Measurements from ENCODE around the gene MT1G.
A peak's percentile ranks its signal among the peaks of the same experiment; 100 is the strongest.
"Not testable (repeated sequence)": the region's sequence is repeated elsewhere in the genome, so short reads cannot be mapped to it uniquely, and the experiment has no call there.

MT1G gene

GRCh38 chr16:56628486-56629350 is 39.1 kb downstream of the MT1G start:
- H3K9me3 Mint-ChIP-seq = peaks cover 7% of the 10 kb centered on the region
- H3K4me1 Mint-ChIP-seq = peaks cover 19% of the 10 kb centered on the region
- H3K27me3 Mint-ChIP-seq (ENCODE audit: low read depth, poor library complexity) = peaks cover 100% of the 10 kb centered on the region
- no peak for DNase-seq
- H3K4me3 Mint-ChIP-seq = no peak overlapping the region
- H3K36me3 Mint-ChIP-seq (ENCODE audit: low read depth) = no peaks in the 10 kb centered on the region
- no peak for TF ChIP-seq CTCF (IDR thresholded peaks at IDR 0.05)
- no peak overlapping the region for H3K27ac Mint-ChIP-seq

DNA sequence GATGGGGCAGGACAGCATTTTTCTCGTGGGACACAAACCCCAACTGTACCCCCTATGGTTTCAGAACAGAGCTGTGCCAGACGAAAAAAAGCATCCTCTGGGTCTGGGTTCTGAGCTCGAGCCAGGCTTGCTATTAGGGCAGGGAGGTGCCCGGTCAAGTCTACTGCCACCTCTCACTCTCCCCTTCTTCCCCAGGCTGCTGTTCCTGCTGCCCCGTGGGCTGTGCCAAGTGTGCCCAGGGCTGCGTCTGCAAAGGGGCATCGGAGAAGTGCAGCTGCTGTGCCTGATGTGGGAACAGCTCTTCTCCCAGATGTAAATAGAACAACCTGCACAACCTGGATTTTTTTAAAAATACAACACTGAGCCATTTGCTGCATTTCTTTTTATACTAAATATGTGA is 41.2 kb downstream of the MT1G start:
- Mint-ChIP-seq H3K27me3 (ENCODE audit: low read depth, poor library complexity) (peaks cover 100% of the 10 kb centered on the region), H3K27ac (no peak overlapping the region)
- TF ChIP-seq CTCF (IDR thresholded peaks at IDR 0.05) = no peak

GRCh38 chr16:56625943-56626654 is 41.8 kb downstream of the MT1G start:
- H3K4me1 Mint-ChIP-seq = peaks cover 19% of the 10 kb centered on the region
- H3K27ac Mint-ChIP-seq = no peak overlapping the region
- H3K36me3 Mint-ChIP-seq (ENCODE audit: low read depth) = no peaks in the 10 kb centered on the region
- DNase-seq = no peak
- no peak for TF ChIP-seq CTCF (IDR thresholded peaks at IDR 0.05)
- H3K4me3 Mint-ChIP-seq = peak overlapping the region; percentile 72
- peaks cover 100% of the 10 kb centered on the region for H3K27me3 Mint-ChIP-seq (ENCODE audit: low read depth, poor library complexity)
- peaks cover 18% of the 10 kb centered on the region for H3K9me3 Mint-ChIP-seq

More for the DNA sequence above, 41.2 kb downstream of the MT1G start:
- DNase-seq = no peak
- Mint-ChIP-seq H3K4me1 (peaks cover 14% of the 10 kb centered on the region), H3K9me3 (peaks cover 18% of the 10 kb centered on the region), H3K4me3 (no peak overlapping the region), H3K36me3 (ENCODE audit: low read depth) (no peaks in the 10 kb centered on the region)

DNA sequence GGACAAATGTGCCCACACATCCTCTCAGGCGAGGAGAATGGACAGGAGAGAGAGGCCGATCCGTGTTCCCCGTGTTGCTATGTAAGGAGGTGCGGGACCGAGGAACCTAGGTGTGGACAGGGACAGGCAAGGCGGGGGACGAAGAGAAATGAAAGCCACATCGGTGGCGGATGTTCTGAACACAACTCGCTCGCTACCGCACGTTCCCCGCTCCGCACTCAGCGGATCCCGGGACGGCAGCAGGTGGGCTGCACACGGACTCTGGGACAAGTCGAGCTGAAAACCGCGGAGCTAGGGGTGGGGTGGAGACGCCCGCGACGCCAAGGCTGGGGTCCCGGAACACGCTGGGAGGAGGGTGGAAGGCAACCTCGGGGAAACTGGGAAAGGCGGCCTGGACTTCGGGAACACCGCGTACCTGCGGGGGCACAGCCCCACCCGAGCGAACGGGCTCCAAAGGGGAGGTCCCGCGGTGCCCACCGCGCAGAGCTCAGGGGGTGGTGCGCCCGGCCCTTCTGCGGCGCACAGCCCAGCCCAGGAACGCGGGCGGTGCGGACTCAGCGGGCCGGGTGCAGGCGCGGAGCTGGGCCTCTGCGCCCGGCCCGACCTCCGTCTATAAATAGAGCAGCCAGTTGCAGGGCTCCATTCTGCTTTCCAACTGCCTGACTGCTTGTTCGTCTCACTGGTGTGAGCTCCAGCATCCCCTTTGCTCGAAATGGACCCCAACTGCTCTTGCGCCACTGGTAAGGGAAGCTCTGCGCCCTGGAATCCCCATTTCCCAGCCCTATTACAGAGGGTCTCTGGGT is 42.5 kb downstream of the MT1G start, which contains the start of gene MT1E:
Gene MT1E (plus strand): TSS at position 642 of the 803 bp plus-strand sequence. CDS start 71 bp downstream, at position 713.
- peak within 1 kb of the TSS; percentile 81 for H3K4me3 Mint-ChIP-seq
- H3K27me3 Mint-ChIP-seq (ENCODE audit: low read depth, poor library complexity) = peaks cover 100% of the 10 kb centered on the region
- TF ChIP-seq CTCF (IDR thresholded peaks at IDR 0.05) = no peak
- DNase-seq = peak; percentile 46
- H3K4me1 Mint-ChIP-seq = peaks cover 25% of the 10 kb centered on the region
- H3K9me3 Mint-ChIP-seq = peaks cover 18% of the 10 kb centered on the region
- no peak within 1 kb of the TSS for H3K27ac Mint-ChIP-seq
- H3K36me3 Mint-ChIP-seq (ENCODE audit: low read depth) = no peaks in the 10 kb centered on the region

DNA sequence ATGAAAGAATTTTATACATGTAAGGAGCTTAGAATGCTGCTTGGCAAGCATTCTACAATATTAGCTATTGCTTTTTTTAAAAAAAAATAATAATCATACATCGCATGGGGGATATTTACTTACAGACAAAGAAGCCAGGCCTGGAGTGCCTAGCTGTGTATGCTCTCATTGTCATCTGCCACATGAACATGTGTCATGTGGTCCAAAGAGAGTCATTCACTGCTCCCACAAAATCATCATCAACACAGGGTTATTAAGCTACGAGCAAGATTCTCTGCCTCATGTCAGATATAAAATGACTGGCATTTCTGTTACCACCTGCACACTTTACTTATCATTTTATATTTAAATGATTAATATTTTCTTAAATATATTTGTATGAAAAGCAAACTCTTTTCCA is 44.2 kb downstream of the MT1G start:
- no peak for TF ChIP-seq CTCF (IDR thresholded peaks at IDR 0.05)
- no peak for DNase-seq
- Mint-ChIP-seq H3K27ac (no peak overlapping the region), H3K4me1 (peaks cover 31% of the 10 kb centered on the region), H3K9me3 (peaks cover 18% of the 10 kb centered on the region), H3K27me3 (ENCODE audit: low read depth, poor library complexity) (peaks cover 100% of the 10 kb centered on the region), H3K4me3 (no peak overlapping the region), H3K36me3 (ENCODE audit: low read depth) (no peaks in the 10 kb centered on the region)

GRCh38 chr16:56623184-56623583 is 44.7 kb downstream of the MT1G start:
- H3K27me3 Mint-ChIP-seq (ENCODE audit: low read depth, poor library complexity) = peaks cover 100% of the 10 kb centered on the region
- not testable (repeated sequence) for H3K36me3 Mint-ChIP-seq (ENCODE audit: low read depth); H3K27ac Mint-ChIP-seq; H3K4me3 Mint-ChIP-seq; DNase-seq
- peaks cover 18% of the 10 kb centered on the region for H3K9me3 Mint-ChIP-seq
- H3K4me1 Mint-ChIP-seq = peaks cover 34% of the 10 kb centered on the region

DNA sequence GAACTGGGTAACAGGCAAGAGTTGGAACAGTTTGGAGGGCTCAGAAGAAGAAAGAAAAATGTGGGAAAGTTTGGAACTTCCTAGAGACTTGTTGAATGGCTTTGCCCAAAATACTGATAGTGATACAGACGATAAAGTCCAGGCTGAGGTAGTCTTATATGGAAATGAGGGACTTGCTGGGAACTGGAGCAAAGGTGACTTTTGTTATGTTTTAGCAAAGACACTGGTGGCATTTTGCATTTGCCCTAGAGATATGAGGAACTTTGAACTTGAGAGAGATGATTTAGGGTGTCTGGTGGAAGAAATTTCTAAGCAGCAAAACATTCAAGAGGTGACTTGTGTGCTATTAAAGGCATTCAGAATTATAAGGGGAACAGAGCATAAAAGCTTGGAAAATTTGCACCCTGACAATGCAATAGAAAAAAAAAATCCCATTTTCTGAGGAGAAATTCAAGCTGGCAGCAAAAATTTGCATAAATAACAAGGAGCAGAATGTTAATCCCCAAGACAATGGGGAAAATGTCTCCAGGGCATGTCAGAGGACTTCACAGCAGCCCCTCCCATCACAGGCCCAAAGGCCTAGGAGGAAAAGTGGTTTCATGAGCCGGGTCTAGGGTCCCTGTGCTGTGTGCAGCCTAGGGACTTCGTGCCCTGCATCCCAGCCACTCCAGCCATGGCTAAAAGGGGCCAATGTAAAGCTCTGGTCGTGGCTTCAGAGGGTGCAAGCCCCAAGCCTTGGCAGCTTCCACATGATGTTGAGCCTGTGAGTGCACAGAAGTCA is 46.0 kb downstream of the MT1G start:
- not testable (repeated sequence) for DNase-seq; H3K27ac Mint-ChIP-seq; H3K4me3 Mint-ChIP-seq; H3K36me3 Mint-ChIP-seq (ENCODE audit: low read depth)
- H3K27me3 Mint-ChIP-seq (ENCODE audit: low read depth, poor library complexity) = peaks cover 100% of the 10 kb centered on the region
- peaks cover 42% of the 10 kb centered on the region for H3K4me1 Mint-ChIP-seq
- H3K9me3 Mint-ChIP-seq = peaks cover 18% of the 10 kb centered on the region

Data from nephron progenitor cell (in vitro differentiated cells).